Activated CD4-positive, alpha-beta T cell treated with anti-CD3 and anti-CD28 coated beads, Interleukin-10, Interleukin-2, amounts not matched to agents 100 ng/mL and 50 ng/mL, durations not matched to agents 16 hours and 8 hours (primary cell): ENCODE results near the gene TELO2.

Source experiments
- DNase-seq: peaks from one replicate; pipeline ENCODE4 v3.0.0-alpha.2; 2020

Gene TELO2

GRCh38 chr16:1492923-1493745, at the start of gene TELO2:
TSS of gene TELO2 (plus strand) at chr16:1493360. CDS start at chr16:1494282, 922 bp downstream.
- DNase-seq, result peak; percentile 92

GRCh38 chr16:1443403-1443973, 49.7 kb upstream of the TELO2 start:
- DNase-seq, result no peak

DNA sequence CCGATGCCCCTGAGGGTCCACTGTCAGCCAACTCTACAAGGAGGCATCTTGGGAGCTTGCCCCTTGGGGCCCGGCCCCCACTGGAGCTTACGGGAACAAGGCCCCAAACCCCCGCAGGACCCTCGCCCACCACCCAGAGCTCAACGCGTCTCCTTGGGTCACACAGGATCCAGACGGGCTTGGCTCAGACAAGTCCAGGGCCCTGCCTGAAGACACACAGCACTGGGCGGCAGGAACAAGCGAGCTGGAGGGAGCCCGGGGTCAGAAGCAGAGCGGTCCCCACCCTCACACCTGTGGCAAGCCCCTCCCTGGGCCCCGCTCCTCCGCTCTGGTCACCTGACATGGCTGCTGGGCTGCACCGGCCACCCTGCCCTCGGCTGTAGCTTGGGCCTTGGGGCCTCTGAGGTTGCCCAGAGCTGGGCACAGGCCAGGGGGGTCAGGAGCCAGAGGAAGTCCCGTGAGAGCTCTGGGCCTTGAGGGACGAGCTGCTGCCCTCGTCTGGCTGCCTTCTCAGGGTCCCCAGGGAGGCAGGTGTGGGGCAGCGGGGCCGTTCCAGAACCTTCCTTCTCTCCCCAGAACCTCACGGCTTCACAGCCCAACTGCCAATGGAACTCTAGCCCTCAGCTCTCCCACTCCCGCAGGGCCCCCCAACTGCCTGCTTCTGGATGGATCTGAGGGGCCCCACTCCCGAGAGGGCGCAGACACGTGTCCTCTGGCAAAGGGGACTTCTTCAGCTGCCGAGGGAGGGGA, 49.0 kb upstream of the TELO2 start, which contains the start of gene CCDC154:
Gene CCDC154 (minus strand): TSS at position 577 of the 750 bp plus-strand sequence. CDS start 234 bp downstream, at position 343.
- no peak for DNase-seq

GRCh38 chr16:1444730-1445517, 48.2 kb upstream of the TELO2 start:
- DNase-seq, result no peak

DNA sequence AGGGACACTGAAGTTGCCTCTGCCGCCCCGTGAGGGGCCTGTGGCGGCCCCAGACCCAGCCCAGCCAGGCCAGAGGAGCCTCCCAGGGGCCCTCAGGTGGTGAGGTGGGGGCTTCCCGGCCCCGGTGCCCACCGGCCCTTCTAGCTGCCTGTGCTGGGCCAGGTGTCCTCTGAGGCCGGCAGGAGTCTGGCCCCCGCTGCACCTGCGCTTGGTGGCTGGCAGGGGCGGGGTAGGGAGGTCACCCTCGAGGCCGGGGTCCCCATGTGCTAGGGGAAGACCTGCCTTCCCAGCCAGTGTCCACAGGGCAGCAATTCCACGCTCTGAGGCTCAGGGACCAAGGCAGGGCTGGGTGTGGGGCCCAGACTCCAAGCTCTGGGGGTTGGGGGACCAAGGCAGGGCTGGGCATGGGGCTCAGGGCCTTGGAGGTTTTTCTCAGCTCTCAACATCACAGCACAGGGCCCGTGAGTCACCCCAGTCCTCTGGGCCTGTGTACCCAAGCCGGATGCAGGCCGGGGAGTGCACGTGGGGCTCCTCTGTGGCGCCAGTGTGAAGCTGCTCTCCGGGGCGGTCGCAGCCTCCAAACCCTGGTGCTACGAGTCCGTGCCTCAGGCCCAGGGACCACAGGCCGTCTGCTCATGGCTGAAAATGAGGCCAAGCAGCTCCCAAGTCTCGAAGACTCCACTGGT, 47.5 kb upstream of the TELO2 start:
- DNase-seq, result no peak

DNA sequence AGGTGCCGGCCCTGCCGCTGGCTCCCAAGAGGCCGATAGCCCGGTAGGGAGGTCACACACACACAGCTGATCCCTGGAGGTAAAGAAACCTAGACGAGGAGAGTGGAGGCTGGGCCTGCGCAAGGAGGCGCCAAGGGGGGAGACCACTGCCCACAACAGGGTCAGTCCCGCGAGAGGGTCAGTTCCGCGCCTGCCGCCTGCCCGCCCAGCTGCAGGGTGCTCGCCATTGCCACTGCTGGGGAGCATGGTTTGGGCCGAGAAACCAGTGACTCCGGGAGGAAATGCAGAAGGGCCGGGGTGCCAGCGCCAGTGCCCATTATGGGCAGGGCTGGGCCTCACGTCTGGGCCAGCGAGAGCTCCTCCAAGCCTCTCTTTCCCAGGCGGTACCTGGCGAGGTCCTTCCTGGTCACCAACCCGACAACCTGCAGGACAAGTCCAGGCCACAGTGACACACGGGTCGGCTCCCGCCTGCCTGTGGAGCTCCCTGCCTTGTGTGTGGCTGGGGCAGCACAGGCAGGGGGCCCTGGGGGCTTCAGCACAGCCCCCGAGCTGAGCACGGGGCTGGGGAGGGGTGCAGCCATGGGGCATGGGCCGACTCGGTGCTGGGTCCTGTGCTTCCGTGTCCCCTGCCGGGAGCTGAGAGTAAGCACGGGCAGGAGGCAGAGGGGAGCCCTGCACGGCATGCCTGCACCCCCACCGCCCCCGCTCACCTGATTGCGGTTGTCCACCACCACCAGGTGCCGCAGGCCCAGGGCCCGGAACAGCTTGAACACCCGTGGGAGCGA, 46.7 kb upstream of the TELO2 start:
- DNase-seq, result no peak

GRCh38 chr16:1447965-1448364, 45.2 kb upstream of the TELO2 start:
- DNase-seq, result no peak

DNA sequence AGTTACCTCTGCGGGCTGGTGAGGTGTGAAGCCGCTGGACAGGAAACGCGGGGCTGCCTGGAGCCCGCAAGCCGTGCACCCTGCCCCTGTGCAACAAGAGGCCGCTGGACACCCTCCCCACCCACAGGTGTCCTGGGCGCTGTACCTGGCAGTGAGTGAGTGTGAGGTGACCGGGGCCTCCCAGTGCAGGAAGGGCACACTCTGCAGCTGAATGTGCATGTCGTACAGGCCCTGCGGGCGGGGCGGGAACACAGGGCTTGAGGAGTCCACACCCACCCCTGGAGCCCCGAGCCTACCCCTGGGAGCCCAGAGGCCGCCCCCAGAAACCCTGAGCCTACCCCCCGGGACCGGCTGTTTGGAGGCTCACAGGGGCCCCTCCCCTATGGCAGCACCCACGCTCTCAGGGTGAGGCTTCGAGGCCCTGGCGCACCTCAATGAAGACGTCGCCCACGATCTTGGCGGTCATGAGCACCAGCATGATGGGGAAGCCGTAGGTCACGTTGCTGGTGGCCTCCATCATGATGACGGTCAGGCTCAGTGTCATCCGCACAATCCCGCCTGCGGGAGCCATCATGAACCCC, 44.5 kb upstream of the TELO2 start:
- no peak for DNase-seq

DNA sequence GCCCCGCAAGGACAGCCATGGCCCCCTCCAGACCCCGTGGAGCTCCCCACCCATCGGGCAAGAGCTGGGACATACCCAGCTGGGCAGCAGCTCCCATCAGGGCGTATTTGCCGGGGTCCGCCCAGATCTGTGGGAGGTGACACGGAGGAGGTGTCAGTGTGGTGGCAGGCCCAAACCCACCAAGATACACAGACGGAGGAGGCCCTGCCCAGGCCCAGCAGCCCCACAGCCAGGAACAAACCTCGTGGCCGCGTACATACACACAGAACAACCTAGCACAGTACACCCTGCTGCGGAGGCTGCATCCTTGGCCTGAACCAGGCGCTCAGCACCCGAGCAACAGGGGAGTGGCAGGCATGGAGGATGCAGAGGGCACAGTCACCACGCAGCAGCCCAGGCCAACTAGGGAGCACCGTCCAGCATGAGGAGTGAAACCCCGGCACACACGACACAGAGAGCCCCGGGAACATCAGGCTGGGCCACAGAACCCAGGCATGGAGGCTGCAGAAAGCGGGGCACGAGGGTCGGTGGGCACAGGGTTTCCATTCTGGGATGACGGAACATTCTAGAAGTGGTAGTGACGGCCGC, 43.9 kb upstream of the TELO2 start:
- DNase-seq, result no peak

DNA sequence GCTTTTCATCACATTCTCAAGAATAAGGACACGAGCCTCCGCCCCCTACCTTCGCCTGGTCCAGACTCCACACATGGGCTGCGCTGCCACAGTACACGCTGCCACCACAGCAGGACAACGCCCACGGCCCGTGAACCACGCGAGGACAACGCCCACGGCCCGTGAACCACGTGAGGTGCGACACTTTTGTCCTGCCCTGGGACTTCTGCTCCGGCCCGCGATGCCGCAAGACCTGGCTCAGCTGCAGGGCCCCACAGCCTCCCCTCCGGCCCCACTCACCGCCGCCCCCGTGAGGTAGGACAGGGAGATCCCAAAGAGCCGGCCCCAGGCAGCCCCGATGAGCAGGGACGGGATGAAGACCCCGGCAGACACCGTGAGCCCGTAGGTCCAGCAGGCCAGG, 42.9 kb upstream of the TELO2 start:
- no peak for DNase-seq

- DNase-seq, result no peak
Observed at GRCh38 chr16:1450841-1451240, 42.3 kb upstream of the TELO2 start.

DNA sequence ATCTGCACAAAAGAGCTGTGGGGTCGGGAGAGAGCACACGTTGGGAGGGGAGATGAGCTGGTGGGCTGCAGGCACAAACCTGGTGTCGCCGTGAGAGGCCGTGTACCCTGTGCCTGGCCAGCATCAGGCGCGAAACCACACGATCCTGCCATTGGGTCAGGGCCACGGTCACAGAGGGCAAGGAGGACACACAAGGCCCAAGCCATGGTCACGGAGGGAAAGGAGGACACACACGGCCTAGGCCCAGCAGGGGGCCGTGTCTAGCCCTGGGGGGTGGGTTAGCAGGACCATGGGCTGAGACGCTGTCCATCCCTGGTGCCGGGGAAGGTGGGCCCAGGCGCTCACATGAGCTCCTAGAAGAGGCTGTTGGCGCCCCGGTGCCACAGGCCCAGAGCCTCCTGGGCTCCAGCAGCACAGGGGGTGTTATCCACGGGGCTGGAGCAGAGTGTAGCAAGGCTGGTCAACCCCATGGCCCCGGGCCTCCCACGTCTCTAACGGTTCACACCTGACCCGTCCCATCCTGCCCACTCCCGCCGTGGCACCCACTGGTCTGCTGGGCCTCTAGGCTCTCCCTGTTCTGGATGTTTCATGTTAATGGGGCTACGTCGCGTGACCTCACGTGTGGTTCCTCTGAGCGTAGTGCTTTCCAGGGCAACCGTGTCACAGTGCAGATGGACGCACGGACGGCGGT, 41.3 kb upstream of the TELO2 start:
- DNase-seq, result no peak

GRCh38 chr16:1452530-1452929, 40.6 kb upstream of the TELO2 start:
- DNase-seq, result no peak

GRCh38 chr16:1453316-1453715, 39.8 kb upstream of the TELO2 start:
- DNase-seq, result no peak

GRCh38 chr16:1454561-1454960, 38.6 kb upstream of the TELO2 start:
- DNase-seq, result no peak

DNA sequence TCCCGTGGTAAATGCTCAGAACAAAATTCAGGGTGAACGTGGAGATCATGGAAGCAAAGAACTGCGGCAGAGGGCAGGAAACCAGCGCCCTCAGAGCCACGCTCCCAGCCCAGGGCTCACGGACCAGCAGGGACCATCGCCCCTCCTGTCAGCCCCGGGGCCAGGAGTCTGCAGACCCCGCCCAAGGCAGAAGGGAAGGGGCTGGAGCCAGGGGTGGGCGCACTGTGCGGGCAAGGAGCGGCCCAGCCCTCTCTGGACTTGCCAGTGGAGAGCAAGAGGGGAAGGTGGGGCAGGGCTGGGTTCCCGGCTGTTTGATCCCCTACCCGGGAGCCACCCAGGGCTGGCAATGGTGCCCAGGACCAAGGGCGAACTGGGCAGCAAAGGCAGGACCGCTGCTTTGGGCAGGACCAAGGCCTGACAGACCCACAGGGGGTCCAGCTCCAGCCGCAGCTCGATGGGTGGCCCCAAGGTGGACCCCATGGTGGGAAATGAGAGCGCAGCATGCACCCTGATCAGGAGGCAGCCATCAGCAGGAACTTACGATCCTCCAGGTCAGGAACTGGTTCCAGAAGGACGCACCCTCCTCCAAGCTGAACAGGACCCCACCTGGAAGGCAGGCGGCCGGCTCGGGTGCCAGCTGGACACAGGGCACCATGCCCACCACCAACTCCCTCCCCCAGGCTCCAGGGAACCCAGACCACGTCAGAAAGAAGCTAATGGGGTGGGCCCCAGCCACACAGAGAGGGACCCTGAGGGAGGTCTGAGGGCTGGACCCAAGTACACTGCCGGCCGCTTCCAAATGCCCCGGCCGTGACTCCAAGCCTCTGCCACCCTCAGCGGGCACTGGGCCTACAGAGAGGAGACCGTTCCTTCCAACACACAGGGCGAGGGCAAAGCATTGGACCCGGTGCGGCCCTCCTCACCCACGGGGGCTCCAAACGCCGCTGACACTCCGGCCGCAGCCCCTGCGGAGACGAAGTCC, 37.7 kb upstream of the TELO2 start:
- DNase-seq, result no peak

GRCh38 chr16:1456951-1457350, 36.2 kb upstream of the TELO2 start:
- DNase-seq, result no peak

- no peak for DNase-seq
Observed at GRCh38 chr16:1457489-1458245, 35.5 kb upstream of the TELO2 start.
